GM19239 (cell line): ENCODE measurements around the gene TSNAXIP1.
"Not testable (repeated sequence)": the region's sequence is repeated elsewhere in the genome, so short reads cannot be mapped to it uniquely, and the experiment has no call there.

Experiments used
- DNase-seq: peaks from one replicate; pipeline ENCODE4 v3.0.0; 2011; ENCODE audit warnings: low spot score; ENCODE audit not compliant: insufficient read length
- FAIRE-seq: peaks from 2 replicates; lab custom pipeline; 2011; peaks lifted over from hg19 to GRCh38; lab: Jason Lieb, UNC

Gene TSNAXIP1

GRCh38 chr16:67855789-67856188 lies 49.1 kb downstream of the TSNAXIP1 start:
- DNase-seq (no peak), FAIRE-seq (no peak)

- no peak for FAIRE-seq
- DNase-seq, result no peak
These were observed 50.3 kb downstream of the TSNAXIP1 start for GRCh38 chr16:67856927-67857546.

- DNase-seq (no peak), FAIRE-seq (no peak)
These were observed 51.0 kb downstream of the TSNAXIP1 start for GRCh38 chr16:67857547-67858233.

GRCh38 chr16:67858500-67858899 lies 51.8 kb downstream of the TSNAXIP1 start:
- FAIRE-seq, result no peak
- no peak for DNase-seq

- FAIRE-seq (no peak), DNase-seq (no peak)
These were observed 54.1 kb downstream of the TSNAXIP1 start for GRCh38 chr16:67860589-67861398.

- DNase-seq (no peak), FAIRE-seq (no peak)
These were observed 55.2 kb downstream of the TSNAXIP1 start for GRCh38 chr16:67861877-67862276.

GRCh38 chr16:67862623-67863583 lies 56.2 kb downstream of the TSNAXIP1 start:
- DNase-seq (no peak), FAIRE-seq (no peak)

- DNase-seq, FAIRE-seq: not testable (repeated sequence)
These were observed 57.4 kb downstream of the TSNAXIP1 start for GRCh38 chr16:67864044-67864443.

GRCh38 chr16:67864594-67864993 lies 57.9 kb downstream of the TSNAXIP1 start:
- no peak for FAIRE-seq

GRCh38 chr16:67865318-67865717 lies 58.6 kb downstream of the TSNAXIP1 start:
- FAIRE-seq (no peak), DNase-seq (no peak)

More at GRCh38 chr16:67864594-67864993, 57.9 kb downstream of the TSNAXIP1 start:
- DNase-seq, result no peak

GRCh38 chr16:67868290-67868689 lies 61.6 kb downstream of the TSNAXIP1 start:
- no peak for DNase-seq
- FAIRE-seq, result no peak

- FAIRE-seq, result no peak
- no peak for DNase-seq
These were observed 63.0 kb downstream of the TSNAXIP1 start for GRCh38 chr16:67869653-67870052.

GRCh38 chr16:67871256-67871655 lies 64.6 kb downstream of the TSNAXIP1 start:
- FAIRE-seq (no peak), DNase-seq (no peak)

GRCh38 chr16:67872131-67872630 lies 65.5 kb downstream of the TSNAXIP1 start:
- FAIRE-seq (no peak), DNase-seq (no peak)

- peak; percentile 80 for FAIRE-seq
- DNase-seq, result peak; percentile 96
These were observed 66.1 kb downstream of the TSNAXIP1 start, which contains the start of gene EDC4 for GRCh38 chr16:67872631-67873434. Gene EDC4 (plus strand): TSS chr16:67873052. CDS start chr16:67873262, 210 bp downstream.

- FAIRE-seq (peak; percentile 8), DNase-seq (no peak)
These were observed 67.0 kb downstream of the TSNAXIP1 start for GRCh38 chr16:67873435-67874370.

- FAIRE-seq (no peak), DNase-seq (no peak)
These were observed 67.7 kb downstream of the TSNAXIP1 start for GRCh38 chr16:67874372-67874771.

GRCh38 chr16:67877064-67877463 lies 70.4 kb downstream of the TSNAXIP1 start:
- FAIRE-seq (no peak), DNase-seq (no peak)
